Osteocyte (in vitro differentiated cells): Measurements from ENCODE around the gene DGAT2L6. TPM values are rescaled to one million over a fixed set of nuclear protein-coding genes. Genes with fewer than 3 reads are reported as not detected.

ENCODE experiments used
- DNase-seq: peaks from one replicate; pipeline ENCODE4 v3.0.0; 2021; ENCODE audit warnings: mixed read lengths; ENCODE audit not compliant: unreplicated experiment; ENCODE audit errors: extremely low spot score
- H3K27ac Mint-ChIP-seq: one replicate; pipeline ENCODE4 v1.8.0; 2021; ENCODE audit warnings: mild to moderate bottlenecking, mixed read lengths; ENCODE audit not compliant: unreplicated experiment
- H3K27me3 Mint-ChIP-seq: one replicate; pipeline ENCODE4 v1.8.0; 2021; ENCODE audit warnings: mixed read lengths; ENCODE audit not compliant: unreplicated experiment
- H3K36me3 Mint-ChIP-seq: one replicate; pipeline ENCODE4 v1.8.0; 2021; ENCODE audit warnings: mixed read lengths; ENCODE audit not compliant: unreplicated experiment
- H3K4me1 Mint-ChIP-seq: one replicate; pipeline ENCODE4 v1.8.0; 2021; ENCODE audit warnings: mixed read lengths; ENCODE audit not compliant: unreplicated experiment
- H3K4me3 Mint-ChIP-seq: one replicate; pipeline ENCODE4 v1.8.0; 2021; ENCODE audit warnings: mild to moderate bottlenecking, moderate library complexity, mixed read lengths; ENCODE audit not compliant: unreplicated experiment
- H3K9me3 Mint-ChIP-seq: one replicate; pipeline ENCODE4 v1.8.0; 2021; ENCODE audit warnings: mixed read lengths; ENCODE audit not compliant: unreplicated experiment
- CTCF ChIP-seq: fragments of 200-600 bp; sonication (generic); IDR thresholded peaks from 2 replicates; pipeline ENCODE4 v1.5.0; 2021; ENCODE audit warnings: antibody characterized with exemption, mild to moderate bottlenecking, moderate library complexity
- total RNA-seq: library from RNA; stranded (reverse); gene quantifications from 2 replicates; pipeline ENCODE4 v1.2.1, GENCODE V29; 2021

The DGAT2L6 gene
- total RNA-seq, 1 donor from 2014 or later = not detected

GRCh38 chrX:70172221-70172620 is 5.1 kb upstream of the DGAT2L6 start:
- no peak for DNase-seq
- Mint-ChIP-seq H3K4me3 (no peak overlapping the region), H3K4me1 (peaks cover 16% of the 10 kb centered on the region), H3K36me3 (no peaks in the 10 kb centered on the region), H3K27ac (no peak overlapping the region), H3K9me3 (peaks cover 10% of the 10 kb centered on the region), H3K27me3 (no peaks in the 10 kb centered on the region)
- TF ChIP-seq CTCF = no peak

- Mint-ChIP-seq H3K4me1 (peaks cover 9% of the 10 kb centered on the region), H3K4me3 (no peak overlapping the region), H3K27ac (no peak overlapping the region), H3K27me3 (no peaks in the 10 kb centered on the region), H3K36me3 (no peaks in the 10 kb centered on the region), H3K9me3 (peaks cover 10% of the 10 kb centered on the region)
- no peak for DNase-seq
- no peak for TF ChIP-seq CTCF
Measured at GRCh38 chrX:70172964-70173363, 4.3 kb upstream of the DGAT2L6 start.

GRCh38 chrX:70174754-70175153 is 2.5 kb upstream of the DGAT2L6 start:
- H3K27ac Mint-ChIP-seq = no peak overlapping the region
- no peak for TF ChIP-seq CTCF
- H3K36me3 Mint-ChIP-seq = no peaks in the 10 kb centered on the region
- DNase-seq = no peak
- no peaks in the 10 kb centered on the region for H3K27me3 Mint-ChIP-seq
- H3K4me1 Mint-ChIP-seq = no peaks in the 10 kb centered on the region
- H3K9me3 Mint-ChIP-seq = peaks cover 13% of the 10 kb centered on the region
- no peak overlapping the region for H3K4me3 Mint-ChIP-seq

GRCh38 chrX:70175338-70175737 is 1.9 kb upstream of the DGAT2L6 start:
- DNase-seq = no peak
- H3K36me3 Mint-ChIP-seq = no peaks in the 10 kb centered on the region
- no peaks in the 10 kb centered on the region for H3K27me3 Mint-ChIP-seq
- no peak overlapping the region for H3K4me3 Mint-ChIP-seq
- H3K9me3 Mint-ChIP-seq = peaks cover 10% of the 10 kb centered on the region
- TF ChIP-seq CTCF = no peak
- no peaks in the 10 kb centered on the region for H3K4me1 Mint-ChIP-seq
- H3K27ac Mint-ChIP-seq = no peak overlapping the region

GRCh38 chrX:70183091-70183490 is 5.8 kb downstream of the DGAT2L6 start:
- peaks cover 23% of the 10 kb centered on the region for H3K9me3 Mint-ChIP-seq
- H3K27me3 Mint-ChIP-seq = peaks cover 5% of the 10 kb centered on the region
- DNase-seq = no peak
- no peaks in the 10 kb centered on the region for H3K4me1 Mint-ChIP-seq
- no peak for TF ChIP-seq CTCF
- no peak overlapping the region for H3K27ac Mint-ChIP-seq
- no peaks in the 10 kb centered on the region for H3K36me3 Mint-ChIP-seq
- H3K4me3 Mint-ChIP-seq = no peak overlapping the region
